HG02610 (cell line): ENCODE results near the gene SLAMF8.

Experiments
- ATAC-seq: cut with Tn5 transposase; IDR thresholded peaks from one replicate; pipeline ENCODE4 v1.9.1; 2021; ENCODE audit warnings: mild to moderate bottlenecking, moderate library complexity; ENCODE audit not compliant: unreplicated experiment

The SLAMF8 gene

GRCh38 chr1:159826441-159827101 lies at the start of gene SLAMF8:
SLAMF8 (plus strand) TSS chr1:159826873; CDS start chr1:159826899, 26 bp downstream.
- ATAC-seq: peak; percentile 60

- ATAC-seq: no peak
Observed at GRCh38 chr1:159778266-159778665, 48.4 kb upstream of the SLAMF8 start.

GRCh38 chr1:159779403-159779851 lies 47.2 kb upstream of the SLAMF8 start:
- ATAC-seq: no peak

GRCh38 chr1:159780583-159781582 lies 45.8 kb upstream of the SLAMF8 start, which contains the start of gene DUSP23:
DUSP23 (plus strand) TSS chr1:159780962; CDS start chr1:159781101, 139 bp downstream.
- ATAC-seq: peak; percentile 100

GRCh38 chr1:159781992-159782391 lies 44.7 kb upstream of the SLAMF8 start:
- no peak for ATAC-seq

GRCh38 chr1:159783724-159784123 lies 42.9 kb upstream of the SLAMF8 start:
- no peak for ATAC-seq

- no peak for ATAC-seq
Observed at GRCh38 chr1:159786465-159786864, 40.2 kb upstream of the SLAMF8 start.

GRCh38 chr1:159786966-159787365 lies 39.7 kb upstream of the SLAMF8 start:
- ATAC-seq: no peak

GRCh38 chr1:159790237-159790917 lies 36.3 kb upstream of the SLAMF8 start:
- ATAC-seq: no peak

GRCh38 chr1:159791031-159791430 lies 35.6 kb upstream of the SLAMF8 start:
- ATAC-seq: no peak

- no peak for ATAC-seq
Observed at GRCh38 chr1:159791461-159791860, 35.2 kb upstream of the SLAMF8 start.

- no peak for ATAC-seq
Observed at GRCh38 chr1:159795534-159795933, 31.1 kb upstream of the SLAMF8 start.

GRCh38 chr1:159798893-159799292 lies 27.8 kb upstream of the SLAMF8 start:
- peak; percentile 40 for ATAC-seq

- no peak for ATAC-seq
Observed at GRCh38 chr1:159799446-159799985, 27.2 kb upstream of the SLAMF8 start.

- ATAC-seq: peak; percentile 64
Observed at GRCh38 chr1:159800177-159800930, 26.3 kb upstream of the SLAMF8 start.

GRCh38 chr1:159802111-159802510 lies 24.6 kb upstream of the SLAMF8 start, which contains the start of gene FCRL6:
FCRL6 (plus strand) TSS chr1:159802360; CDS start chr1:159802425, 65 bp downstream.
- no peak for ATAC-seq

- no peak for ATAC-seq
Observed at GRCh38 chr1:159803956-159804689, 22.6 kb upstream of the SLAMF8 start.

- no peak for ATAC-seq
Observed at GRCh38 chr1:159804924-159805323, 21.7 kb upstream of the SLAMF8 start.

- ATAC-seq: no peak
Observed at GRCh38 chr1:159815926-159816325, 10.7 kb upstream of the SLAMF8 start.
